ENCODE measurements around the gene SLC16A10.
"Not testable (repeated sequence)": the region's sequence is repeated elsewhere in the genome, so short reads cannot be mapped to it uniquely, and the experiment has no call there.

The SLC16A10 gene

GRCh38 chr6:111062860-111063259 is 24.4 kb upstream of the SLC16A10 start:
- not testable (repeated sequence) for DNase-seq; H3K27me3 ChIP-seq (replicated peaks; ENCODE audit: control insufficient read depth, insufficient read depth, low read length, poor library complexity, severe bottlenecking); H3K36me3 ChIP-seq (ENCODE audit: control insufficient read depth, insufficient read depth, low read length); H3K4me1 ChIP-seq (ENCODE audit: control insufficient read depth, insufficient read depth, low read length, poor library complexity, severe bottlenecking); H3K9me3 ChIP-seq (ENCODE audit: control insufficient read depth, low read length); H3K4me3 ChIP-seq (ENCODE audit: insufficient read depth, low read depth, low read length, poor library complexity, severe bottlenecking); H3K27ac ChIP-seq (ENCODE audit: insufficient read depth, low read length, poor library complexity, severe bottlenecking)

DNA sequence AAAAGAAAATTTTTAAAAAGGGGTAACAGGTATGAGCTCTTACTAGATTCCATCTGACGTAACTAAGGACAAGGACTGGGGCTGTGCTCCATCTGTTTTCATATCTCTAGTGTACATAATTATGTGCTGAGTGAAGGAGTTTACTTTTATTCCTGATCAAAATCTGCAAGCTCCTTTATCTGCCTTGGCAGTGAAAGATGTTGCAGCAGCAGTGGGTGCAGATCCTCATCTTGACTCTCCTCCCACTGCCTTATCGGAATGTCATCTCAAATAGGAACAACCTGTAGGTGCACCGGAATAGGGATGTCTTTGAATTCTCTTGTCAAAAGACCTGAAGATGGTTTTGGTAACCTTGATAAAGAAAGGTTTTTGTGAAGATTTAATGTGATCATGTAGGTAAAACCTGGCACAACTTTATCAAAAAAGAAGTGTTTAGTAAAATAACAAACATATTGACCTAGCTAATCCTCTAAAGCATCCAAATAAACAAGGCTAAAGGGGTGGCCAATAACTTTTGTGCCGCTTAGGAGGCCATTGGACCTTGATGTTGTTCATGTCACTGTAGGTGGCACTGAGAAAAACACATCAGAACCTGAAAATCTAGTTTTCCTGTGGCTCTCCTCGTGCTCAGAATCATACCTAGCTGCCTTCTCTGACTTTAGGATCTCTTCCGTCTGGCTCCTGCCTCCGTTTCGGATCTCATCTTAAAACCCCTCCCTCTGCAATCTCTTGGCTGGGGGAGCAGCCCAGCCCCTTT is 19.0 kb upstream of the SLC16A10 start:
- Histone ChIP-seq H3K4me3 (ENCODE audit: insufficient read depth, low read depth, low read length, poor library complexity, severe bottlenecking) (no peak overlapping the region), H3K4me1 (ENCODE audit: control insufficient read depth, insufficient read depth, low read length, poor library complexity, severe bottlenecking) (no peaks in the 10 kb centered on the region), H3K36me3 (ENCODE audit: control insufficient read depth, insufficient read depth, low read length) (no peaks in the 10 kb centered on the region), H3K27ac (ENCODE audit: insufficient read depth, low read length, poor library complexity, severe bottlenecking) (no peak overlapping the region), H3K27me3 (replicated peaks; ENCODE audit: control insufficient read depth, insufficient read depth, low read length, poor library complexity, severe bottlenecking) (no peaks in the 10 kb centered on the region), H3K9me3 (ENCODE audit: control insufficient read depth, low read length) (no peaks in the 10 kb centered on the region)
- no peak for DNase-seq

DNA sequence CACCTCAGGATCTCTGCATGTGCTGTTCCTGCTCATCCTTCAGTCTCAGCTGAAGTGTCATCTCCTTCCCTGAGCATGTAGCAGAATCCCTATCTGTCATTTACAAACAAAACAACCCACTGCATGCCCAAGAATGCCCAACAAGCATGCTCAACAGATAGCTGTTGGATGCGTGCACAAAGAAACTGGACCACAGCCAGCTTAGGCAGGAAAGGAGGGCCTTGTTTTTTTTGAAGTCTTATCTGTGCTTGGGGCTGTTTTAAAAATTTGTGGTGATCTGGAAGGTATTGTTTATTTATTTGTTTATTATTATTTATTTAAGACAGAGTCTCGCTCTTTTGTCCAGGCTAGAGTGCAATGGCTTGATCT is 18.5 kb upstream of the SLC16A10 start:
- no peaks in the 10 kb centered on the region for H3K4me1 ChIP-seq (ENCODE audit: control insufficient read depth, insufficient read depth, low read length, poor library complexity, severe bottlenecking)
- H3K36me3 ChIP-seq (ENCODE audit: control insufficient read depth, insufficient read depth, low read length): no peaks in the 10 kb centered on the region
- no peak overlapping the region for H3K4me3 ChIP-seq (ENCODE audit: insufficient read depth, low read depth, low read length, poor library complexity, severe bottlenecking)
- DNase-seq: no peak
- H3K9me3 ChIP-seq (ENCODE audit: control insufficient read depth, low read length): no peaks in the 10 kb centered on the region
- no peak overlapping the region for H3K27ac ChIP-seq (ENCODE audit: insufficient read depth, low read length, poor library complexity, severe bottlenecking)
- H3K27me3 ChIP-seq (replicated peaks; ENCODE audit: control insufficient read depth, insufficient read depth, low read length, poor library complexity, severe bottlenecking): no peaks in the 10 kb centered on the region

DNA sequence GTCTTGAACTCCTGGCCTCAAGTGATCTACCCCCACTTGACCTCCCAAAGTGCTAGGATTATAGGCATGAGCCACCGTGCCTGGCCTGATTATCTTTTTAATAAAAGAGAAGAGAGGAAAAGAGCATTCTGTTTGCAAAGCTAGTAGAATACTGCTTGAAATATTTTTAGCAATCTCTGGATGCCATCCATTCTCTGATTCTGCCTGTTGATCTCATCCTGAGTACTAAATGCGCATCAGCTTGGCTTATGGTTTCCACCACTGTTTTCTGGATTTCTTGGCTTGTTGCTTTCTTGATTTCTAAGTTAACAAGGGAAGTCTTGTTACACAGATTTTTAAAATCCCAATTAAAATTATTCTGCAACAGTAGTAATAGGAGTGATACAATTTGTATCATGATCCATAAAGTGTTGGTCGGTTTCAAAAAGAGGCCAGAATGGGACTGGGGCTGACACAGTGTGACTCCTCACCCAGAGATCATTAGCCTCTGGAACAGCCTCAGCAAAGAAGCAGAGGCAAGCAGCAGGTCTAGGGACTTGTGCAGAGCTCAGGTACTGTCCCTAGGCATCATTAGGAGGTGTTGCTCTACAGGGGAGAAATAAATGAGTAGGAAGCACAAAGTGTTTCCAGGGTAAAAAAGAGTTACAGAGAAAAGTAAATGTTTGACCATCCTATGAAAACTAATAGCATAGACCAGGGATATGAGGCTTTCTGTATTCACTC is 17.8 kb upstream of the SLC16A10 start:
- H3K4me3 ChIP-seq (ENCODE audit: insufficient read depth, low read depth, low read length, poor library complexity, severe bottlenecking): no peak overlapping the region
- H3K4me1 ChIP-seq (ENCODE audit: control insufficient read depth, insufficient read depth, low read length, poor library complexity, severe bottlenecking): no peaks in the 10 kb centered on the region
- H3K27ac ChIP-seq (ENCODE audit: insufficient read depth, low read length, poor library complexity, severe bottlenecking): no peak overlapping the region
- H3K36me3 ChIP-seq (ENCODE audit: control insufficient read depth, insufficient read depth, low read length): no peaks in the 10 kb centered on the region
- no peaks in the 10 kb centered on the region for H3K9me3 ChIP-seq (ENCODE audit: control insufficient read depth, low read length)
- DNase-seq: no peak
- no peaks in the 10 kb centered on the region for H3K27me3 ChIP-seq (replicated peaks; ENCODE audit: control insufficient read depth, insufficient read depth, low read length, poor library complexity, severe bottlenecking)

GRCh38 chr6:111070105-111071005 is 16.9 kb upstream of the SLC16A10 start:
- no peak overlapping the region for H3K27ac ChIP-seq (ENCODE audit: insufficient read depth, low read length, poor library complexity, severe bottlenecking)
- H3K36me3 ChIP-seq (ENCODE audit: control insufficient read depth, insufficient read depth, low read length): no peaks in the 10 kb centered on the region
- H3K4me1 ChIP-seq (ENCODE audit: control insufficient read depth, insufficient read depth, low read length, poor library complexity, severe bottlenecking): no peaks in the 10 kb centered on the region
- no peaks in the 10 kb centered on the region for H3K9me3 ChIP-seq (ENCODE audit: control insufficient read depth, low read length)
- no peak for DNase-seq
- no peaks in the 10 kb centered on the region for H3K27me3 ChIP-seq (replicated peaks; ENCODE audit: control insufficient read depth, insufficient read depth, low read length, poor library complexity, severe bottlenecking)
- H3K4me3 ChIP-seq (ENCODE audit: insufficient read depth, low read depth, low read length, poor library complexity, severe bottlenecking): no peak overlapping the region

- DNase-seq: no peak
- Histone ChIP-seq H3K4me1 (ENCODE audit: control insufficient read depth, insufficient read depth, low read length, poor library complexity, severe bottlenecking) (no peaks in the 10 kb centered on the region), H3K36me3 (ENCODE audit: control insufficient read depth, insufficient read depth, low read length) (no peaks in the 10 kb centered on the region), H3K27me3 (replicated peaks; ENCODE audit: control insufficient read depth, insufficient read depth, low read length, poor library complexity, severe bottlenecking) (no peaks in the 10 kb centered on the region), H3K9me3 (ENCODE audit: control insufficient read depth, low read length) (no peaks in the 10 kb centered on the region), H3K4me3 (ENCODE audit: insufficient read depth, low read depth, low read length, poor library complexity, severe bottlenecking) (no peak overlapping the region), H3K27ac (ENCODE audit: insufficient read depth, low read length, poor library complexity, severe bottlenecking) (no peak overlapping the region)
These were observed 14.4 kb upstream of the SLC16A10 start for GRCh38 chr6:111072801-111073360.

DNA sequence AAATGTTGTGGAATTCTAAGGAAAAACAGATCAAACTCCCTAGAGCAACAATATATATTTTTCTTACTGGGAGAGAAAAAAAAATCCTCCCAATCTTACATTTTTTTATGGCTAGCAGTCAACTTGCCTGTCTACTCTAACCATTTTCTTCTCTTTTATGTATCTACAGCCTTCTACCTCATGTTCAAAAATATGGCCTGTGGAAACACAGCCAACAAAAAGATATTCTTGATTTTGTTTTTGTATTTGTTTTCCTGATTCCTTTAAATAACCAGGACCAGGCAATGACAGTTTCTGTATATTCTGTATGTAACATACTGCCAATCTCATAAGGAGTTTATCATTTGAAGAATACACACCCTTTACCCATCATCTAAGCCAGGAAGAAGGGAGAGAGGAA is 13.0 kb upstream of the SLC16A10 start:
- no peak for DNase-seq
- H3K9me3 ChIP-seq (ENCODE audit: control insufficient read depth, low read length): no peaks in the 10 kb centered on the region
- H3K36me3 ChIP-seq (ENCODE audit: control insufficient read depth, insufficient read depth, low read length): no peaks in the 10 kb centered on the region
- no peak overlapping the region for H3K27ac ChIP-seq (ENCODE audit: insufficient read depth, low read length, poor library complexity, severe bottlenecking)
- H3K27me3 ChIP-seq (replicated peaks; ENCODE audit: control insufficient read depth, insufficient read depth, low read length, poor library complexity, severe bottlenecking): no peaks in the 10 kb centered on the region
- no peak overlapping the region for H3K4me3 ChIP-seq (ENCODE audit: insufficient read depth, low read depth, low read length, poor library complexity, severe bottlenecking)
- H3K4me1 ChIP-seq (ENCODE audit: control insufficient read depth, insufficient read depth, low read length, poor library complexity, severe bottlenecking): no peaks in the 10 kb centered on the region

- Histone ChIP-seq H3K4me1 (ENCODE audit: control insufficient read depth, insufficient read depth, low read length, poor library complexity, severe bottlenecking) (no peaks in the 10 kb centered on the region), H3K27ac (ENCODE audit: insufficient read depth, low read length, poor library complexity, severe bottlenecking) (no peak overlapping the region), H3K36me3 (ENCODE audit: control insufficient read depth, insufficient read depth, low read length) (no peaks in the 10 kb centered on the region), H3K9me3 (ENCODE audit: control insufficient read depth, low read length) (no peaks in the 10 kb centered on the region), H3K27me3 (replicated peaks; ENCODE audit: control insufficient read depth, insufficient read depth, low read length, poor library complexity, severe bottlenecking) (no peaks in the 10 kb centered on the region), H3K4me3 (ENCODE audit: insufficient read depth, low read depth, low read length, poor library complexity, severe bottlenecking) (no peak overlapping the region)
- DNase-seq: no peak
These were observed 11.1 kb upstream of the SLC16A10 start for GRCh38 chr6:111076024-111076695.

GRCh38 chr6:111080698-111081097 is 6.6 kb upstream of the SLC16A10 start:
- Histone ChIP-seq H3K27me3 (replicated peaks; ENCODE audit: control insufficient read depth, insufficient read depth, low read length, poor library complexity, severe bottlenecking) (no peaks in the 10 kb centered on the region), H3K36me3 (ENCODE audit: control insufficient read depth, insufficient read depth, low read length) (no peaks in the 10 kb centered on the region), H3K4me1 (ENCODE audit: control insufficient read depth, insufficient read depth, low read length, poor library complexity, severe bottlenecking) (no peaks in the 10 kb centered on the region), H3K9me3 (ENCODE audit: control insufficient read depth, low read length) (no peaks in the 10 kb centered on the region), H3K27ac (ENCODE audit: insufficient read depth, low read length, poor library complexity, severe bottlenecking) (no peak overlapping the region), H3K4me3 (ENCODE audit: insufficient read depth, low read depth, low read length, poor library complexity, severe bottlenecking) (no peak overlapping the region)
- DNase-seq: no peak

All from effector memory CD4-positive, alpha-beta T cell (primary cell).